Measurements from ENCODE around the gene KDM3A.
"Not testable (repeated sequence)": the region's sequence is repeated elsewhere in the genome, so short reads cannot be mapped to it uniquely, and the experiment has no call there.

KDM3A gene

GRCh38 chr2:86477349-86477748 is 36.2 kb downstream of the KDM3A start:
- H3K9me3 Mint-ChIP-seq: no peaks in the 10 kb centered on the region
- no peak overlapping the region for H3K4me3 Mint-ChIP-seq
- peaks cover 11% of the 10 kb centered on the region for H3K4me1 Mint-ChIP-seq (ENCODE audit: low read depth)
- H3K27me3 Mint-ChIP-seq (ENCODE audit: low read depth): no peaks in the 10 kb centered on the region
- H3K36me3 Mint-ChIP-seq (ENCODE audit: low read depth): peaks cover 65% of the 10 kb centered on the region
- no peak overlapping the region for H3K27ac Mint-ChIP-seq

DNA sequence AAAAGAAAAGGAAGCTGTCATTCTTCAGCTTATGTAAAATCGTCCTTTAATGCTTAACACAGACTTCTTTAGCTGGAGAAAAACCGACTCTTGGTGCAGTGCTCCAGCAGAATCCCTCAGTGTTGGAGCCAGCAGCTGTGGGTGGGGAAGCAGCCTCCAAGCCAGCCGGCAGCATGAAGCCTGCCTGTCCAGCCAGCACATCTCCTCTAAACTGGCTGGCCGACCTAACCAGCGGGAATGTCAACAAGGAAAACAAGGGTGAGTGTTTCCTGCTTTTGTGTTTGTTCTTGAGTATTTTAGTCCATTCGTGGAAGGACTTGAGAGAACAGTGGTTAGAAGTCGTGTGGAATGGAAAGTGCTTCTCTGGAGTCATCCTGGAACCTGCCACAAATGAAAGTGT is 38.9 kb downstream of the KDM3A start:
- Mint-ChIP-seq H3K4me1 (ENCODE audit: low read depth) (peaks cover 15% of the 10 kb centered on the region), H3K4me3 (no peak overlapping the region), H3K27ac (no peak overlapping the region), H3K36me3 (ENCODE audit: low read depth) (peaks cover 70% of the 10 kb centered on the region), H3K9me3 (no peaks in the 10 kb centered on the region), H3K27me3 (ENCODE audit: low read depth) (no peaks in the 10 kb centered on the region)

- H3K27me3 Mint-ChIP-seq (ENCODE audit: low read depth): no peaks in the 10 kb centered on the region
- H3K36me3 Mint-ChIP-seq (ENCODE audit: low read depth): peaks cover 76% of the 10 kb centered on the region
- peak overlapping the region; percentile 62 for H3K27ac Mint-ChIP-seq
- H3K9me3 Mint-ChIP-seq: no peaks in the 10 kb centered on the region
- peaks cover 23% of the 10 kb centered on the region for H3K4me1 Mint-ChIP-seq (ENCODE audit: low read depth)
- H3K4me3 Mint-ChIP-seq: peak overlapping the region; percentile 9
Observed at GRCh38 chr2:86482034-86482433, 40.9 kb downstream of the KDM3A start.

GRCh38 chr2:86484385-86484784 is 43.2 kb downstream of the KDM3A start:
- Mint-ChIP-seq H3K4me3 (no peak overlapping the region), H3K27me3 (ENCODE audit: low read depth) (no peaks in the 10 kb centered on the region), H3K4me1 (ENCODE audit: low read depth) (peaks cover 25% of the 10 kb centered on the region), H3K27ac (no peak overlapping the region), H3K36me3 (ENCODE audit: low read depth) (peaks cover 84% of the 10 kb centered on the region), H3K9me3 (no peaks in the 10 kb centered on the region)

- Mint-ChIP-seq H3K27ac (peak overlapping the region; percentile 22), H3K4me1 (ENCODE audit: low read depth) (peaks cover 25% of the 10 kb centered on the region), H3K9me3 (no peaks in the 10 kb centered on the region), H3K4me3 (no peak overlapping the region), H3K36me3 (ENCODE audit: low read depth) (peaks cover 84% of the 10 kb centered on the region), H3K27me3 (ENCODE audit: low read depth) (no peaks in the 10 kb centered on the region)
Observed at GRCh38 chr2:86485103-86485502, 43.9 kb downstream of the KDM3A start.

GRCh38 chr2:86485802-86486201 is 44.6 kb downstream of the KDM3A start:
- no peaks in the 10 kb centered on the region for H3K9me3 Mint-ChIP-seq
- no peaks in the 10 kb centered on the region for H3K27me3 Mint-ChIP-seq (ENCODE audit: low read depth)
- H3K27ac Mint-ChIP-seq: peak overlapping the region; percentile 22
- H3K36me3 Mint-ChIP-seq (ENCODE audit: low read depth): peaks cover 84% of the 10 kb centered on the region
- no peak overlapping the region for H3K4me3 Mint-ChIP-seq
- peaks cover 24% of the 10 kb centered on the region for H3K4me1 Mint-ChIP-seq (ENCODE audit: low read depth)

- H3K4me3 Mint-ChIP-seq: no peak overlapping the region
Observed at GRCh38 chr2:86487062-86487461, 45.9 kb downstream of the KDM3A start.

DNA sequence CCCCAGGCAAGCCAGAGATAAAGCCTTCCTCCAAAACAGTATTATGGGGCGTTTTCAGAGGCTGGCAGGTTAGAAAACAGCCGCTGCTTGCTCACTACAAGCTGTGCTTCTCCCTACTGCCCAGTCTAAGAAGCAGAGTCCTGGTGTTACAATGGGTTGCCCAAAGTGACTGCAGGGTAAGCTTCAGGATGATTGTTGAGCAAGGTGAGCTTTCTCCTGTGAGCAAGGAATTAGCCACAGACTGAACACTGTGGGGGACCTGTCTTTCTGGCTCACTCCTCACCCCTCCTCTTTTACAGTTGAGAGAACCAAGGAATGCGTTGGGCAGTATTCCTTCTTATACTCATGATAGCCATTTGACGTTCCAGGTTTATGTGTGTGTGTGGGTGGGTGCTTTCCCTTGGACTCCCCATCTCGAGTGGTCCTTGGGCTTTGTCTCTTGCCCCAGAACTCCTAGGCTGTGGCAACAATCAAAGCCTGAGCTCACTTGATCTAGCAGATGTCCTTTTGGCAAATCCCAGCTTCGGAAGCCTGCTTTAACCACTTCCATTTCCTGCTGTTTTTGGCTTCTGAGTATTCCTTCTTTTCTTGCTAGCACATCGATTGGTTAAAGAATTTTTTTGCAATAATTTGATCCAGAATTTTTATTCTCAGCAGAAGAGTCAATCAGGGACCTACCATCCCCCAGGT is 47.5 kb downstream of the KDM3A start:
- H3K27ac Mint-ChIP-seq: no peak overlapping the region
- H3K9me3 Mint-ChIP-seq: no peaks in the 10 kb centered on the region
- peaks cover 16% of the 10 kb centered on the region for H3K4me1 Mint-ChIP-seq (ENCODE audit: low read depth)
- peaks cover 88% of the 10 kb centered on the region for H3K36me3 Mint-ChIP-seq (ENCODE audit: low read depth)
- no peak overlapping the region for H3K4me3 Mint-ChIP-seq
- H3K27me3 Mint-ChIP-seq (ENCODE audit: low read depth): no peaks in the 10 kb centered on the region

More at GRCh38 chr2:86487062-86487461, 45.9 kb downstream of the KDM3A start:
- no peaks in the 10 kb centered on the region for H3K9me3 Mint-ChIP-seq
- peaks cover 92% of the 10 kb centered on the region for H3K36me3 Mint-ChIP-seq (ENCODE audit: low read depth)
- H3K4me1 Mint-ChIP-seq (ENCODE audit: low read depth): peaks cover 20% of the 10 kb centered on the region
- H3K27me3 Mint-ChIP-seq (ENCODE audit: low read depth): no peaks in the 10 kb centered on the region
- no peak overlapping the region for H3K27ac Mint-ChIP-seq

GRCh38 chr2:86489542-86489941 is 48.4 kb downstream of the KDM3A start:
- peaks cover 86% of the 10 kb centered on the region for H3K36me3 Mint-ChIP-seq (ENCODE audit: low read depth)
- no peaks in the 10 kb centered on the region for H3K27me3 Mint-ChIP-seq (ENCODE audit: low read depth)
- H3K27ac Mint-ChIP-seq: no peak overlapping the region
- no peaks in the 10 kb centered on the region for H3K9me3 Mint-ChIP-seq
- no peak overlapping the region for H3K4me3 Mint-ChIP-seq
- H3K4me1 Mint-ChIP-seq (ENCODE audit: low read depth): peaks cover 15% of the 10 kb centered on the region

DNA sequence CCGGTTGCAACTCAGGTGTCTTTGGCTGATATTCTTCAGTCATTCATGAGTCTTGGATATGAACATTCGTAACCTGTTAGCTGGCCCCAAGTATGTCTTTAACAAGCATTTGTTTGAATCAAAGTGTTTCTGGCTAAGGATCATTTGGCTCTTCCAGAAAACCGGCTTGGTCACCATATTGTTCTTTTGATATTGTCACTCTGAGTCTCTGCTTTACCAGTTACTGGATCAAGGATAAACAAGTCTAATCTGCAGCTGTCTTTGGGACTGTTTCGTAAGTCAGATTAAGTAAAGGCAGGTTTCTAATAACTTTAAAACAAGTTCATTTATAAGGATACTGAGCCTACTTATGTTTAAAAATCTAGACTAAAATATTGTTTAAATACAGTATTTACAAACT is 49.1 kb downstream of the KDM3A start:
- no peak overlapping the region for H3K4me3 Mint-ChIP-seq
- H3K27me3 Mint-ChIP-seq (ENCODE audit: low read depth): no peaks in the 10 kb centered on the region
- H3K9me3 Mint-ChIP-seq: no peaks in the 10 kb centered on the region
- peaks cover 86% of the 10 kb centered on the region for H3K36me3 Mint-ChIP-seq (ENCODE audit: low read depth)
- H3K4me1 Mint-ChIP-seq (ENCODE audit: low read depth): peaks cover 12% of the 10 kb centered on the region
- H3K27ac Mint-ChIP-seq: no peak overlapping the region

- Mint-ChIP-seq H3K27me3 (ENCODE audit: low read depth) (no peaks in the 10 kb centered on the region), H3K4me3 (no peak overlapping the region), H3K9me3 (no peaks in the 10 kb centered on the region), H3K36me3 (ENCODE audit: low read depth) (peaks cover 86% of the 10 kb centered on the region), H3K4me1 (ENCODE audit: low read depth) (peaks cover 11% of the 10 kb centered on the region), H3K27ac (no peak overlapping the region)
Observed at GRCh38 chr2:86491088-86491487, 49.9 kb downstream of the KDM3A start.

DNA sequence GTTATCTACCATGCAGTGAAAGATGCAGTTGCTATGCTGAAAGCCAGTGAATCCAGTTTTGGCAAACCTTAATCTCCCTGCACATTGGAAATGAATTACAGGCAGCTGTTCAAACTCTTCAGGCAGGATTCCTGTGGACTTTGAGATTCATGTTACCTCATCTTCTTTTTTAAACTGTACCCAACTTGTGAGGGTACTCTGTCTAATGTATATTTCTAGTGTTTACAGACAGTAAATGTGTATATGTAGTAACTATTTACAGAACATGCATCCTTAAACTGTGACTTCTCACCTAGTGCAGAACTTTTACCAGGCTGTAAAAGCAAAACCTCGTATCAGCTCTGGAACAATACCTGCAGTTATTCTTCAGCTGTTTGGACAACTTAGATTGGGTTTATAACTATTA is 50.9 kb downstream of the KDM3A start:
- Mint-ChIP-seq H3K27ac (no peak overlapping the region), H3K4me3 (no peak overlapping the region), H3K9me3 (no peaks in the 10 kb centered on the region), H3K4me1 (ENCODE audit: low read depth) (peaks cover 14% of the 10 kb centered on the region), H3K36me3 (ENCODE audit: low read depth) (peaks cover 85% of the 10 kb centered on the region), H3K27me3 (ENCODE audit: low read depth) (no peaks in the 10 kb centered on the region)

- not testable (repeated sequence) for H3K27ac Mint-ChIP-seq; H3K27me3 Mint-ChIP-seq (ENCODE audit: low read depth); H3K4me3 Mint-ChIP-seq
- H3K9me3 Mint-ChIP-seq: peaks cover 38% of the 10 kb centered on the region
- peaks cover 91% of the 10 kb centered on the region for H3K36me3 Mint-ChIP-seq (ENCODE audit: low read depth)
- peaks cover 12% of the 10 kb centered on the region for H3K4me1 Mint-ChIP-seq (ENCODE audit: low read depth)
Observed at GRCh38 chr2:86496391-86496790, 55.2 kb downstream of the KDM3A start.

DNA sequence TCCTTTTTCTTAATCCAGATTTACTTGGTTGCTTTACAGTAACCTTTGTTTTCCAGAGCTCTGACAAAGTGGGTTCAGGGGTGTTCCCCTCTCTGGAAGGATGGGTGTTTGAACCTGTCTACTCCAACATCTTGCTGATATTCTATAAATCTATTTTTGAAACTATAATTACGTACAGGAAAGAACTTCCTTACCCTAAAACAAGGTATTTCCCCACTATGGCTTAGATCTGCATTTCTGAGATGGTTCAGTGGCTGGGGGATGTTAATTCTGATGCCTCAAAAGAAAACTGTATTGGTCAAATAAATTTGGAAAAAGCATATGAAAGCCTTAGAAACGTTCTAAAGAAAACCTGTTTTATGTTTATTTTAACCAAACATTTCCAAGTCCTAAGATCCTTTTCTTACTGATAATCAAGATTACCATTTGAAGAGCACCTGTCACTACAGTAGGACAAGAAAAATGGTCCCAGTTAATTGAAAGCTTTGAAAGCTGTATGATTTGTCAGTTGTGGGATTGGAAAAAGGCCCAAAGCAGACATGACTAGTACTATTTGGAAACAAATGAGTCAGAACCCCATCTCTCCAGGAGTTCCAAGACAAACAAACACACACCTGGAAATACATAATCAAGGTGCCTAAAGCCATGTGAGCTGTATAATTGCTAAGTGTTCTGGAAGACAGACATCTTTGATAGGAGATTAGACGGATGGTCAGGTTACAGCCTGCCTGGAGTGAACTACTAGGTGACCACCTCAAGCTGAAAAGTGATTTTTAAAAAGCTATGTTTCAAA is 57.5 kb downstream of the KDM3A start:
- H3K4me1 Mint-ChIP-seq (ENCODE audit: low read depth): peaks cover 12% of the 10 kb centered on the region

DNA sequence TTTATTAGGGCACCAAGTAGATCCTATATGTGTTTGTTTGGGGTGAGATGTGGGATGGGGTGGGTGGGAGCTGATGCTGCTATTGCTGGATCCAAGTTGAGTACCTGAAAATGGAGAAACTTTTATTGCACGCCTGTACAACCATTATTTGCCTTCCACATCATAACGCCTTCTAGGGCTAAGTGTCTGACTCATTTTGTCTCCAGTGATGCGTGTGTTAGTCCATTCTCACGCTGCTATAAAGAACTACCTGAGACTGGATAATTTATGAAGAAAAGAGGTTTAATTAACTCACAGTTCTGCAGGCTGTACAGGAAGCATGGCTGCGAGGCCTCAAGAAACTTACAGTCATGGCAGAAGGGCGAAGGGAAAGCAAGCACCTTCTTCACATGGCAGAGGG is 58.2 kb downstream of the KDM3A start:
- peaks cover 49% of the 10 kb centered on the region for H3K9me3 Mint-ChIP-seq
- H3K36me3 Mint-ChIP-seq (ENCODE audit: low read depth): peaks cover 91% of the 10 kb centered on the region
- no peak overlapping the region for H3K4me3 Mint-ChIP-seq
- H3K4me1 Mint-ChIP-seq (ENCODE audit: low read depth): peaks cover 12% of the 10 kb centered on the region
- no peaks in the 10 kb centered on the region for H3K27me3 Mint-ChIP-seq (ENCODE audit: low read depth)
- H3K27ac Mint-ChIP-seq: no peak overlapping the region

More for the DNA sequence above, 57.5 kb downstream of the KDM3A start:
- H3K9me3 Mint-ChIP-seq: peaks cover 49% of the 10 kb centered on the region
- no peak overlapping the region for H3K4me3 Mint-ChIP-seq
- H3K27me3 Mint-ChIP-seq (ENCODE audit: low read depth): no peaks in the 10 kb centered on the region
- H3K36me3 Mint-ChIP-seq (ENCODE audit: low read depth): peaks cover 91% of the 10 kb centered on the region
- no peak overlapping the region for H3K27ac Mint-ChIP-seq

All from T-helper 1 cell treated with Interleukin-12 subunit alpha and Interleukin-12 subunit beta and Interleukin-4 antibody, amounts not matched to agents 30 μg/mL and 1 μg/mL, for 36 hours (primary cell).